IPS-15b (cell line): ENCODE measurements around the gene VPS13C.
"Not testable (repeated sequence)": the region's sequence is repeated elsewhere in the genome, so short reads cannot be mapped to it uniquely, and the experiment has no call there.

Source experiments
- H3K27me3 ChIP-seq: one replicate; pipeline ENCODE4 v1.6.1; 2013; ENCODE audit warnings: low read length; ENCODE audit not compliant: control insufficient read depth, insufficient read depth
- H3K36me3 ChIP-seq: one replicate; pipeline ENCODE4 v1.6.1; 2013; ENCODE audit warnings: low read length; ENCODE audit not compliant: control insufficient read depth, insufficient read depth
- H3K4me1 ChIP-seq: one replicate; pipeline ENCODE4 v1.6.1; 2013; ENCODE audit warnings: mild to moderate bottlenecking, low read length; ENCODE audit not compliant: control insufficient read depth, insufficient read depth
- H3K4me3 ChIP-seq: one replicate; pipeline ENCODE4 v1.5.1; 2013; ENCODE audit warnings: low read depth, low read length
- H3K9ac ChIP-seq: one replicate; pipeline ENCODE4 v1.6.1; 2013; ENCODE audit warnings: low read depth, mild to moderate bottlenecking, low read length
- H3K9me3 ChIP-seq: one replicate; pipeline ENCODE4 v1.6.1; 2013; ENCODE audit warnings: mild to moderate bottlenecking, low read length; ENCODE audit not compliant: control insufficient read depth, insufficient read depth

Gene VPS13C

GRCh38 chr15:62021991-62022600 is 38.2 kb downstream of the VPS13C start:
- no peaks in the 10 kb centered on the region for H3K36me3 ChIP-seq

GRCh38 chr15:62020576-62021160 is 39.6 kb downstream of the VPS13C start:
- Histone ChIP-seq H3K4me1 (no peaks in the 10 kb centered on the region), H3K36me3 (no peaks in the 10 kb centered on the region), H3K4me3 (no peak overlapping the region), H3K9me3 (no peaks in the 10 kb centered on the region), H3K9ac (no peak overlapping the region), H3K27me3 (no peaks in the 10 kb centered on the region)

More at GRCh38 chr15:62021991-62022600, 38.2 kb downstream of the VPS13C start:
- Histone ChIP-seq H3K9ac (no peak overlapping the region), H3K27me3 (no peaks in the 10 kb centered on the region), H3K4me3 (no peak overlapping the region), H3K4me1 (no peaks in the 10 kb centered on the region), H3K9me3 (no peaks in the 10 kb centered on the region)

- not testable (repeated sequence) for H3K9me3 ChIP-seq, H3K27me3 ChIP-seq, H3K36me3 ChIP-seq, H3K4me1 ChIP-seq, H3K4me3 ChIP-seq, H3K9ac ChIP-seq
These were observed 54.9 kb downstream of the VPS13C start for GRCh38 chr15:62005354-62005753.

- Histone ChIP-seq H3K36me3 (no peaks in the 10 kb centered on the region), H3K9ac (no peak overlapping the region), H3K4me3 (no peak overlapping the region), H3K27me3 (no peaks in the 10 kb centered on the region), H3K4me1 (no peaks in the 10 kb centered on the region), H3K9me3 (no peaks in the 10 kb centered on the region)
These were observed 62.5 kb downstream of the VPS13C start for GRCh38 chr15:61997786-61998185.

GRCh38 chr15:61996056-61996635 is 64.1 kb downstream of the VPS13C start:
- Histone ChIP-seq H3K27me3 (no peaks in the 10 kb centered on the region), H3K36me3 (no peaks in the 10 kb centered on the region), H3K4me1 (no peaks in the 10 kb centered on the region), H3K9ac (no peak overlapping the region), H3K4me3 (no peak overlapping the region), H3K9me3 (no peaks in the 10 kb centered on the region)

- Histone ChIP-seq H3K27me3 (no peaks in the 10 kb centered on the region), H3K4me1 (no peaks in the 10 kb centered on the region), H3K4me3 (no peak overlapping the region), H3K9ac (no peak overlapping the region), H3K36me3 (no peaks in the 10 kb centered on the region), H3K9me3 (no peaks in the 10 kb centered on the region)
These were observed 66.0 kb downstream of the VPS13C start for GRCh38 chr15:61994216-61994615.

- no peaks in the 10 kb centered on the region for H3K4me1 ChIP-seq
- no peaks in the 10 kb centered on the region for H3K27me3 ChIP-seq
- H3K4me3 ChIP-seq: no peak overlapping the region
- no peak overlapping the region for H3K9ac ChIP-seq
- no peaks in the 10 kb centered on the region for H3K9me3 ChIP-seq
- no peaks in the 10 kb centered on the region for H3K36me3 ChIP-seq
These were observed 67.7 kb downstream of the VPS13C start for GRCh38 chr15:61992518-61992917.

- no peaks in the 10 kb centered on the region for H3K4me1 ChIP-seq
- H3K9ac ChIP-seq: no peak overlapping the region
- no peaks in the 10 kb centered on the region for H3K27me3 ChIP-seq
- no peak overlapping the region for H3K4me3 ChIP-seq
- no peaks in the 10 kb centered on the region for H3K9me3 ChIP-seq
- H3K36me3 ChIP-seq: no peaks in the 10 kb centered on the region
These were observed 70.6 kb downstream of the VPS13C start for GRCh38 chr15:61989667-61990066.

- Histone ChIP-seq H3K27me3 (no peaks in the 10 kb centered on the region), H3K4me3 (no peak overlapping the region), H3K36me3 (no peaks in the 10 kb centered on the region), H3K9ac (no peak overlapping the region), H3K9me3 (no peaks in the 10 kb centered on the region), H3K4me1 (no peaks in the 10 kb centered on the region)
These were observed 72.4 kb downstream of the VPS13C start for GRCh38 chr15:61987824-61988223.

- Histone ChIP-seq H3K27me3 (no peaks in the 10 kb centered on the region), H3K36me3 (no peaks in the 10 kb centered on the region), H3K4me3 (no peak overlapping the region), H3K9ac (no peak overlapping the region), H3K9me3 (no peaks in the 10 kb centered on the region), H3K4me1 (no peaks in the 10 kb centered on the region)
These were observed 77.2 kb downstream of the VPS13C start for GRCh38 chr15:61983081-61983480.

- H3K36me3 ChIP-seq: no peaks in the 10 kb centered on the region
- H3K4me3 ChIP-seq: no peak overlapping the region
- no peaks in the 10 kb centered on the region for H3K4me1 ChIP-seq
- H3K27me3 ChIP-seq: no peaks in the 10 kb centered on the region
- no peak overlapping the region for H3K9ac ChIP-seq
- H3K9me3 ChIP-seq: no peaks in the 10 kb centered on the region
These were observed 82.0 kb downstream of the VPS13C start for GRCh38 chr15:61978225-61978624.

- no peaks in the 10 kb centered on the region for H3K4me1 ChIP-seq
- H3K9ac ChIP-seq: no peak overlapping the region
- H3K27me3 ChIP-seq: no peaks in the 10 kb centered on the region
- no peaks in the 10 kb centered on the region for H3K9me3 ChIP-seq
- H3K36me3 ChIP-seq: no peaks in the 10 kb centered on the region
- H3K4me3 ChIP-seq: no peak overlapping the region
These were observed 85.5 kb downstream of the VPS13C start for GRCh38 chr15:61974759-61975158.
